ENCODE measurements around the gene SDK2.
"Not testable (repeated sequence)": the region's sequence is repeated elsewhere in the genome, so short reads cannot be mapped to it uniquely, and the experiment has no call there.

SDK2 gene

GRCh38 chr17:73341350-73342049 is 302.7 kb downstream of the SDK2 start:
- H3K4me1 Mint-ChIP-seq (ENCODE audit: low read depth), result no peaks in the 10 kb centered on the region
- H3K9me3 Mint-ChIP-seq, result no peaks in the 10 kb centered on the region
- H3K4me3 Mint-ChIP-seq, result no peak overlapping the region
- H3K27ac Mint-ChIP-seq, result no peak overlapping the region
- H3K36me3 Mint-ChIP-seq (ENCODE audit: low read depth), result no peaks in the 10 kb centered on the region
- no peaks in the 10 kb centered on the region for H3K27me3 Mint-ChIP-seq

- H3K4me1 Mint-ChIP-seq (ENCODE audit: low read depth), result no peaks in the 10 kb centered on the region
- no peaks in the 10 kb centered on the region for H3K9me3 Mint-ChIP-seq
- no peak overlapping the region for H3K27ac Mint-ChIP-seq
- H3K4me3 Mint-ChIP-seq, result no peak overlapping the region
- no peaks in the 10 kb centered on the region for H3K36me3 Mint-ChIP-seq (ENCODE audit: low read depth)
- H3K27me3 Mint-ChIP-seq, result no peaks in the 10 kb centered on the region
Observed at GRCh38 chr17:73340093-73340596, 304.1 kb downstream of the SDK2 start.

DNA sequence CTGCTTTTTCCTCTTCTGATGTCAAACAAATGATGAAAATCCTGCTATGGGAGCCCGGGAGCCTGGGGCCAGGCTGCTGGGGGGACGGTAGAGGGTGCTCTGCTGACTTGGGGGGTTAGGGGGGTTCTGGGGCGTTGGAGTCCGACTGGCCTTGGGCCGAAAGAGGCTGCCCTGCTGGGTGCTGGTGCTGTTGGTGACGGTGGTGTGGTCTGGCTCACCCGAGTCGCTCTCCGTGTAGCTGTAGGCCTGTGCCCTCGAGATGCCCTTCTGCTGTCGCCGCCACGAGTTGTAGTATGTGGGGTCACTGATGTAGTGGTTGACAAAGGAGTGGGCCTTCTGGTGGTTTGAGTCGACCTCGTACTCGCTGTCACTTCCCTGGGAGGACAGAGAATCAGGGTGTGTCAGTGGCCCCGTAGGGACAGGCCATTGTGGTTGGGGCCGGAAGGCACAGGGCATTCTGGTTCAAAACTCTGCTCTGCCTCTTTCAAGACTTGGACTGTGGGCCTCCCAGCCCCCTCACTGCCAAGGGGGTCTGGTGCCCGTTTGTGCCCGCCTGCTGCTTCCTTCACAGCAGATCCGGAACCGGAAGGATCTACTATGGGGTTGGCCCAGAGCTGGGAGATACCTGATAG is 305.6 kb downstream of the SDK2 start:
- H3K36me3 Mint-ChIP-seq (ENCODE audit: low read depth), result no peaks in the 10 kb centered on the region
- no peak overlapping the region for H3K27ac Mint-ChIP-seq
- no peak overlapping the region for H3K4me3 Mint-ChIP-seq
- no peaks in the 10 kb centered on the region for H3K27me3 Mint-ChIP-seq
- H3K9me3 Mint-ChIP-seq, result no peaks in the 10 kb centered on the region
- no peaks in the 10 kb centered on the region for H3K4me1 Mint-ChIP-seq (ENCODE audit: low read depth)

- H3K27me3 Mint-ChIP-seq, result no peaks in the 10 kb centered on the region
- no peaks in the 10 kb centered on the region for H3K4me1 Mint-ChIP-seq (ENCODE audit: low read depth)
- H3K27ac Mint-ChIP-seq, result no peak overlapping the region
- H3K4me3 Mint-ChIP-seq, result no peak overlapping the region
- no peaks in the 10 kb centered on the region for H3K36me3 Mint-ChIP-seq (ENCODE audit: low read depth)
- H3K9me3 Mint-ChIP-seq, result no peaks in the 10 kb centered on the region
Observed at GRCh38 chr17:73338050-73338521, 306.2 kb downstream of the SDK2 start.

DNA sequence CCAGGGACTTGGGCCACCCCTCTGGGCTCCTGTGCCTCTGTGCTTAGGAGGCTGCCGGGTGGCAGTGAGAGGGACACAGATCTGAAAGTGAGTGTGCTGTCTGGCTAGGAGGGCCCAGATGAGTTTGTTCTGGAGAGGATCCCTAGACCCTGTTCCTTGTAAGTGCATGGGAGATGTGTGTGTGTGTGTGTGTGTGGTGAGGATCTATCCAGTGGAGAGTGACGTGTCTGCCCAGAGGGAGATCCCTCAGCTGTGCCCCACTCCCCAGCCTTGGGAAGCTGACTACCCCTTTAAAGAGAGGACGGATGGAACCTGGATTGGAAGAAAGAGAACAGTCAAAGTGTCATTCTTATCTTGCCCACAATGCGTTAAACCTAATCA is 306.9 kb downstream of the SDK2 start:
- no peaks in the 10 kb centered on the region for H3K36me3 Mint-ChIP-seq (ENCODE audit: low read depth)
- H3K9me3 Mint-ChIP-seq, result no peaks in the 10 kb centered on the region
- H3K27me3 Mint-ChIP-seq, result no peaks in the 10 kb centered on the region
- no peaks in the 10 kb centered on the region for H3K4me1 Mint-ChIP-seq (ENCODE audit: low read depth)
- H3K4me3 Mint-ChIP-seq, result no peak overlapping the region
- H3K27ac Mint-ChIP-seq, result no peak overlapping the region

DNA sequence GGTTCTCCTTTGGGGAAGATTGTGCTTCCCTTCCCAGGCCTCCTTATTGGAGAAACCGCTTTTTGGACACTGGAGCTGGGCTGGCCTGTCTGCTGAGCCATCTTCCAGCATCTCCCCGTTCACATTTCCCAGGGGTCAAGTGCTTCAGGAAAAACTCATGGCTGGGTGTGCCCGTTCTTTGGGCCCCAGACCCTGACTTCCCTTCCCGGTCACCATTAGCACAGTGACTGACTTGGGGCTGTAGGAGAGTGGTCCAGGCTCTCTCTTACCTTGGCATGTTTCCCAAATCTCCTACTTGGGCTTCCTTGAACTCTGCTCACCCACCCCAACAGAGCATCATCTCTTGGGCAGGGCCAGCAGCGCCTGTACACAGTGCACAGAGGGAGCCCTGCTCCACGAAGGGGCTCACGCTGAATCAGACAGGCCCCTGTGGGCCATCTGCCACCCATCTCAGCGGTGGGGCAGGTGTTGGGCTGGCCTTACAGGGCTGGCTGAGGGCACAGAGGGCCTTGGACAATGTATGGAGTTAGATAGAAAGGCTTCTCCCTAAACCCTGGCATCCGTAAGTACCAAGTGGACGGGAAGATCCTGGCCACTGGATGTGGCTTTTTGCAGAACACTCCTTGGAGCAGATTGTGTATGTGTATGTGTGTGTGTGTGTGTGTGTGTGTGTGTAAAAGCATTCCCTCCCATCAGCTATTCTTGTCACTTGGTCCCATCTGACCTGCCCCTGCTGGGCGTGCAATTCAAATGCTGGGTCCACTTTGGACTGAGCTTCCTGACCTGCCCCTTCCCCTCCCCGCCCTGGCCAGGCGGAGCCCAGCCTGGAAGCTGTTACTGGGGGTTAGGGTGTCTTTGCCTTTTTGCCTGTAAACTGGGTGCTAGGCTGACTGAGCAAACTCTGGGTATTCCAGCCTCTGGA is 307.6 kb downstream of the SDK2 start:
- H3K4me3 Mint-ChIP-seq, result no peak overlapping the region
- H3K27ac Mint-ChIP-seq, result no peak overlapping the region
- H3K27me3 Mint-ChIP-seq, result no peaks in the 10 kb centered on the region
- H3K9me3 Mint-ChIP-seq, result no peaks in the 10 kb centered on the region
- no peaks in the 10 kb centered on the region for H3K36me3 Mint-ChIP-seq (ENCODE audit: low read depth)
- H3K4me1 Mint-ChIP-seq (ENCODE audit: low read depth), result no peaks in the 10 kb centered on the region

- Mint-ChIP-seq H3K9me3 (no peaks in the 10 kb centered on the region), H3K27me3 (no peaks in the 10 kb centered on the region), H3K27ac (no peak overlapping the region), H3K4me3 (no peak overlapping the region), H3K36me3 (ENCODE audit: low read depth) (no peaks in the 10 kb centered on the region), H3K4me1 (ENCODE audit: low read depth) (no peaks in the 10 kb centered on the region)
Observed at GRCh38 chr17:73335591-73336407, 308.4 kb downstream of the SDK2 start.

DNA sequence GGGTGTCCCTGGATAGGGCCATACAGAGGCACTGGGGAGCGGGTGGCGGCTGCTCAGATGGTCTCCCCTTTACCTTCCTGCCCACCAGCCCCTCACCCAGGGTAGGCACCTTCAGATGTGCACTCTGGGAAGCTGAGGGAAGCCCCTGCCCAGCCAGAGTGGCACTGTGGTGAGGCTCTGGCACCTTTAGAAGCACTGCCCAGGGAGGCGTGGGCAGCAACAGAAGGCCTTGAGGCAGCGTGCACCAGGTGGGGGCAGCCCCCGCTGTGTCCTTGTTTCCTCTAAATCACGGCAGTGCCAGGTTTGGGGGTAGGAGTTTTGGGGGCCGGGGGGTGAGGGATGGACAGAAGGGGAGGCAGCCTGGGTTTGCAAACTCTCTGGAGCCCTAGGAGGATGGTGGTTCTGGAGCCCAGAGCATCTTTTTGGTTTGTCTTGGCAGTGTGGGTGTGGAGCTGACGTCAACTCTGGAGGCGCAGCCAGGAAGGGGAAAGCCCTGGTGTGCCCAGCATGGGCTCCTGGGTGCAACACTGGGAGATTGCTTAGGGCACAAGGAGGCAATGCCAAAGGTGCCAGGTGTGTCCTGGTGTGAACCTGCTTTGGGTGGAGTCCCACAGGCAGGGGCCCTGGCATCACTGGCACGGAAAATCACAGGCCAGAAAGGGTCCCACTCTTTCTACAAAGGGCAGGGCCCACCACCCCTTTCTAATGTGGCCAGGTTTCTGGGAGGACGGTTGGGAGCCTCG is 309.3 kb downstream of the SDK2 start:
- Mint-ChIP-seq H3K4me1 (ENCODE audit: low read depth) (no peaks in the 10 kb centered on the region), H3K4me3 (no peak overlapping the region), H3K27ac (no peak overlapping the region), H3K27me3 (no peaks in the 10 kb centered on the region), H3K9me3 (no peaks in the 10 kb centered on the region), H3K36me3 (ENCODE audit: low read depth) (no peaks in the 10 kb centered on the region)

DNA sequence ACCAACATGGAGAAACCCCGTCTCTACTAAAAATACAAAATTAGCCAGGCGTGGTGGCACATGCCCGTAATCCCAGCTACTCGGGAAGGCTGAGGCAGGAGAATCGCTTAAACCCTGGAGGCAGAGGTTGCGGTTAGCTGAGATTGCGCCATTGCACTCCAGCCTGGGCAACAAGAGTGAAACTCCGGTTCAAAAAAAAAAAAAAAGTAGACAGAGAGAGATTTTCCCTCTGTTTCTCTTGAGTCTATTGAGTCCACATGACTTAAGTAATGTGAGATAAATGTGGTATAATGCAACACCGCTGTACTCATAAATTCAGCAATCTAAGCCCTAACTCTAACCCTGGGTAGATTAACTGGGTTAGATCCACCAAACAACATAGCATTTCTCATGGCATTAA is 310.8 kb downstream of the SDK2 start:
- H3K4me1 Mint-ChIP-seq (ENCODE audit: low read depth); H3K27ac Mint-ChIP-seq; H3K4me3 Mint-ChIP-seq; H3K36me3 Mint-ChIP-seq (ENCODE audit: low read depth); H3K9me3 Mint-ChIP-seq; H3K27me3 Mint-ChIP-seq: not testable (repeated sequence)

DNA sequence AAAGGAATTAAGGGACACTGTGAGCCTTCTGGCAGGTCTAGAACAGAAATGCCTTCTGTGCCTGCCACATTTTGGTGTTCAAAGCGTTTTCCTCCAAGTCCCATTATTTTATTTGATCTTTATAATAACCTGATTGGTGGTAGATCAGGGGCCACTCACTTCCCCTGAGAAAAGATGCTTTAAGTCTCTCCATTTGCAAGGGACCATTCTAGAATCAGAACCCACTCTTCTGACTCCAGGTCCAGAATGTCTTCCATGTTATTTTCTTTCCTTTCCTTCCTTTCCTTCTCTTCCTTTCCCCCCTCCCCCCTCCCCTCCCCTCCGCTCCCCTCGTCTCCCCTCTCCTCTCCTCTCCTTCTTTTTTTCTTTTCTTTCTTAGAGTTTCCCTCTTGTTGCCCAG is 313.2 kb downstream of the SDK2 start:
- Mint-ChIP-seq H3K27ac (no peak overlapping the region), H3K36me3 (ENCODE audit: low read depth) (no peaks in the 10 kb centered on the region), H3K9me3 (no peaks in the 10 kb centered on the region), H3K4me1 (ENCODE audit: low read depth) (no peaks in the 10 kb centered on the region), H3K27me3 (no peaks in the 10 kb centered on the region), H3K4me3 (no peak overlapping the region)

- peaks cover 8% of the 10 kb centered on the region for H3K27me3 Mint-ChIP-seq
- H3K9me3 Mint-ChIP-seq, result no peaks in the 10 kb centered on the region
- no peaks in the 10 kb centered on the region for H3K4me1 Mint-ChIP-seq (ENCODE audit: low read depth)
- H3K4me3 Mint-ChIP-seq, result no peak overlapping the region
- no peak overlapping the region for H3K27ac Mint-ChIP-seq
- H3K36me3 Mint-ChIP-seq (ENCODE audit: low read depth), result no peaks in the 10 kb centered on the region
Observed at GRCh38 chr17:73327676-73328075, 316.6 kb downstream of the SDK2 start.

DNA sequence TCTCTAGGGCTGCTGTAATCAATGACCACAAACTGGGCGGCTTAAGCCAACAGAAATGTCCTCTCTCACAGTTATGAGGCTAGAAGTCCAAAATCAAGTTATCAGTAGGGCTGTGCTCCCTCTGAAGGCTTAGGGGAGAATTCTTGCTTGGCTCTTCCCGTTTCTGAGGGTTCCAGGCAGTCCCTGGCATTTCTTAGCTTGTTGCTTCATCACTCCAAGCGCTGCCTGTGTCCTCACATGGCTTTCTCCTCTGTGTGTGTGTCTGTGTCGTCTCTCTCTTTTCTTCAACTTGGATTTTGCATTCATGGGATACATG is 318.8 kb downstream of the SDK2 start:
- Mint-ChIP-seq H3K36me3 (ENCODE audit: low read depth) (no peaks in the 10 kb centered on the region), H3K9me3 (no peaks in the 10 kb centered on the region), H3K4me1 (ENCODE audit: low read depth) (no peaks in the 10 kb centered on the region), H3K27me3 (peaks cover 8% of the 10 kb centered on the region), H3K27ac (no peak overlapping the region), H3K4me3 (no peak overlapping the region)

DNA sequence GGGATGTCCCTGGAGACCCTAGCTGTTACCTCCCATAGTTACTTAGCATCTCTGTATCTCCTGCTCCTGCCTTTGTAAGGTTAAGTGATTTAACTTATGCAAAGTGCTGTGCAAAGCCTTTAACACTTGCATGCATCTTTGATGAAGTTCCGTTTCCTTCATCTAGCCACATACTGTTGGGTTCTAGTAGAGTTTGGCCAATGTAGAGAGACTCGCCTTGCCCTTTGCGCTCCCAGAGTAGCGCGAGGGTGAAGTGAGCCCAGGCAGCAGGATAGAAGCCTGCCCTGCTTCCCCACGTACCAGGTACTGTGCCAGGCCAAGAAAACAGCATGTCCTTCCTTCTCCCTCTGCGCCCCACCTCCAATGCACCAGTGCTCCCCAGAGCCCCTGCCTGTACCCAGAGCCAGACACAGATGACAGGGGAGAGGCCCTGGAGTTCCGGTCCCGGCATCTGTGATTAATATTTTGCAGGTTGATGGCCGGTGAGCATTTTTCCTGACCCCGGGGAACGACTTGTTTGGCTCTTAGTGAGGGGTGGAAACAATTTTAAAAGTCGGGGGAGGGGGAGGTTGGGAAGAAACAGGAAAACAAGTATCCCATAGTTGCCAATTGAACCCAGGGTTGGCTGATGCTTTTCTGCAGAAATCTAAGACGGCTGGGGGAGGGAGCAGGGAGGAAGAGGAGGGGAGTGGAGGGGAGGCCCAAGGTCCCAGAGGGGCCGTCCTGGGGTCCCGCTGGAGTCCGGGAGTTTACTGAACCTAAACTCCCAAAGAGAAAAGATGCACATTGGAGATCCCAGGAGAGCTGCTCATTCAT is 319.3 kb downstream of the SDK2 start:
- H3K4me3 Mint-ChIP-seq, result no peak overlapping the region
- H3K9me3 Mint-ChIP-seq, result no peaks in the 10 kb centered on the region
- no peaks in the 10 kb centered on the region for H3K36me3 Mint-ChIP-seq (ENCODE audit: low read depth)
- H3K27ac Mint-ChIP-seq, result no peak overlapping the region
- no peaks in the 10 kb centered on the region for H3K4me1 Mint-ChIP-seq (ENCODE audit: low read depth)
- peaks cover 8% of the 10 kb centered on the region for H3K27me3 Mint-ChIP-seq
